Astrocyte (in vitro differentiated cells and primary cell): ENCODE measurements around the gene SLC9A4.

ENCODE experiments used
- CTCF ChIP-seq: IDR thresholded peaks from 2 replicates; pipeline ENCODE4 v1.5.1; 2011; ENCODE audit warnings: low read depth, mild to moderate bottlenecking, inconsistent platforms, low read length, moderate library complexity; ENCODE audit not compliant: insufficient read depth
- EZH2 ChIP-seq: IDR thresholded peaks from 2 replicates; pipeline ENCODE4 v1.6.1; 2012; ENCODE audit warnings: mild to moderate bottlenecking, low read length, inconsistent platforms; ENCODE audit not compliant: insufficient read depth

GRCh38 chr2:102470168-102470567 is 2.9 kb upstream of the SLC9A4 start:
- TF ChIP-seq CTCF (no peak), EZH2 (no peak)
